ENCODE results near the gene SYT1.

DNA sequence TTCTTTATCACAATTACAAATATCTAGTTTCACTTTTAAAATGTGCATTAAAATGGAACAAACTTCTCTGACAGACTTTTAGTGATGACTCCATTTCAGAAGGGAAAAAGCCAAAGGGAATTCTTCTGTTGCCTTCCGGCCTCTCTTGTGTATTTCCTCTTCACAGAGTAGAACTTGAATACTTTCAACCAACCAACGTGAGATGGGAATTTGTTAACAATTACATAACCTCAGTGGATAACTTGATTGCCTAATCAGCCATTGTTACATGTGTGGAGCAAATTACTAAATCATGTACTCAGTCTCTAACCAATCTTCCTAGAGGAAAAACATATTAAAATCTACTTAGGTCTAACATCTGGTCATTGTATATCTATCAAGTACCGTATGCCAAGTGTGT lies 291.1 kb downstream of the SYT1 start:
- TF ChIP-seq, protein P1, sequence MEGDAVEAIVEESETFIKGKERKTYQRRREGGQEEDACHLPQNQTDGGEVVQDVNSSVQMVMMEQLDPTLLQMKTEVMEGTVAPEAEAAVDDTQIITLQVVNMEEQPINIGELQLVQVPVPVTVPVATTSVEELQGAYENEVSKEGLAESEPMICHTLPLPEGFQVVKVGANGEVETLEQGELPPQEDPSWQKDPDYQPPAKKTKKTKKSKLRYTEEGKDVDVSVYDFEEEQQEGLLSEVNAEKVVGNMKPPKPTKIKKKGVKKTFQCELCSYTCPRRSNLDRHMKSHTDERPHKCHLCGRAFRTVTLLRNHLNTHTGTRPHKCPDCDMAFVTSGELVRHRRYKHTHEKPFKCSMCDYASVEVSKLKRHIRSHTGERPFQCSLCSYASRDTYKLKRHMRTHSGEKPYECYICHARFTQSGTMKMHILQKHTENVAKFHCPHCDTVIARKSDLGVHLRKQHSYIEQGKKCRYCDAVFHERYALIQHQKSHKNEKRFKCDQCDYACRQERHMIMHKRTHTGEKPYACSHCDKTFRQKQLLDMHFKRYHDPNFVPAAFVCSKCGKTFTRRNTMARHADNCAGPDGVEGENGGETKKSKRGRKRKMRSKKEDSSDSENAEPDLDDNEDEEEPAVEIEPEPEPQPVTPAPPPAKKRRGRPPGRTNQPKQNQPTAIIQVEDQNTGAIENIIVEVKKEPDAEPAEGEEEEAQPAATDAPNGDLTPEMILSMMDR (IDR thresholded peaks at IDR 0.05): no peak
- TF ChIP-seq ZFX (IDR thresholded peaks at IDR 0.05; ENCODE audit: borderline replicate concordance): no peak

Measured in 22Rv1 (cell line).